SK-N-MC (cell line): Measurements from ENCODE around the gene MAT2A.
A peak's percentile ranks its signal among the peaks of the same experiment; 100 is the strongest.

Experiments used
- DNase-seq: peaks from one replicate; pipeline ENCODE4 v3.0.0-alpha.2; 2011; ENCODE audit warnings: low read depth, low spot score
- H3K27ac ChIP-seq: fragments of 200-600 bp; sonication (generic); 2 replicates; pipeline ENCODE4 v1.5.1; 2016; ENCODE audit warnings: mixed run types
- H3K36me3 ChIP-seq: fragments of 200-600 bp; sonication (generic); 2 replicates; pipeline ENCODE4 v1.6.1; 2017; ENCODE audit warnings: antibody characterized with exemption, low read length, mixed read lengths; ENCODE audit not compliant: insufficient read depth
- H3K4me3 ChIP-seq: fragments of 200-600 bp; sonication (generic); 2 replicates; pipeline ENCODE4 v1.5.1; 2016
- H3K9ac ChIP-seq: fragments of 200-600 bp; sonication (generic); 2 replicates; pipeline ENCODE4 v1.8.0; 2017; ENCODE audit warnings: mixed run types, mixed read lengths; ENCODE audit not compliant: insufficient read length
- H3K9me3 ChIP-seq: fragments of 200-600 bp; sonication (generic); 2 replicates; pipeline ENCODE4 v1.6.1; 2017; ENCODE audit warnings: low read depth, mild to moderate bottlenecking, antibody characterized with exemption, low read length, moderate library complexity, mixed read lengths
- EZH2 ChIP-seq: fragments of 200-600 bp; sonication (generic); IDR thresholded peaks from one replicate; pipeline ENCODE4 v1.6.1; 2017; ENCODE audit warnings: antibody characterized with exemption
- FOXP2 ChIP-seq: optimal IDR thresholded peaks from 2 replicates; pipeline ENCODE3; 2011; ENCODE audit warnings: mild to moderate bottlenecking, moderate library complexity; ENCODE audit not compliant: insufficient read depth; ENCODE audit errors: extremely low read length, control extremely low read depth
- POLR2AphosphoS5 ChIP-seq: IDR thresholded peaks from 2 replicates; pipeline ENCODE4 v1.6.1; 2012; ENCODE audit warnings: mild to moderate bottlenecking, low read depth, low read length, borderline replicate concordance

The MAT2A gene

GRCh38 chr2:85522090-85522647, 16.8 kb upstream of the MAT2A start:
- Histone ChIP-seq H3K4me3 (no peak overlapping the region), H3K27ac (no peak overlapping the region), H3K36me3 (no peaks in the 10 kb centered on the region), H3K9ac (no peak overlapping the region), H3K9me3 (no peaks in the 10 kb centered on the region)
- no peak for TF ChIP-seq POLR2AphosphoS5
- TF ChIP-seq FOXP2, result no peak
- no peak for TF ChIP-seq EZH2
- no peak for DNase-seq

GRCh38 chr2:85523062-85523902, 15.7 kb upstream of the MAT2A start:
- no peak overlapping the region for H3K9ac ChIP-seq
- H3K27ac ChIP-seq, result no peak overlapping the region

GRCh38 chr2:85523903-85524335, 15.0 kb upstream of the MAT2A start:
- H3K27ac ChIP-seq, result no peak overlapping the region; the same call in 1 of the 2 replicates
- TF ChIP-seq POLR2AphosphoS5, result no peak
- TF ChIP-seq EZH2, result no peak
- no peak for TF ChIP-seq FOXP2
- H3K9me3 ChIP-seq, result no peaks in the 10 kb centered on the region
- no peak for DNase-seq
- peak overlapping the region; percentile 6; the same call in 1 of the 2 replicates for H3K4me3 ChIP-seq
- no peak overlapping the region for H3K9ac ChIP-seq
- no peaks in the 10 kb centered on the region for H3K36me3 ChIP-seq

More at GRCh38 chr2:85523062-85523902, 15.7 kb upstream of the MAT2A start:
- TF ChIP-seq POLR2AphosphoS5, result no peak
- no peak overlapping the region for H3K4me3 ChIP-seq
- H3K9me3 ChIP-seq, result no peaks in the 10 kb centered on the region
- no peak for DNase-seq
- no peaks in the 10 kb centered on the region for H3K36me3 ChIP-seq

GRCh38 chr2:85524336-85524908, 14.5 kb upstream of the MAT2A start:
- no peak for DNase-seq
- peak overlapping the region; percentile 15; the same call in 1 of the 2 replicates for H3K27ac ChIP-seq
- H3K4me3 ChIP-seq, result peak overlapping the region; percentile 6; the same call in 1 of the 2 replicates

GRCh38 chr2:85525029-85525428, 13.9 kb upstream of the MAT2A start:
- H3K9me3 ChIP-seq, result no peaks in the 10 kb centered on the region
- no peak overlapping the region for H3K9ac ChIP-seq
- no peak overlapping the region for H3K27ac ChIP-seq
- no peak overlapping the region for H3K4me3 ChIP-seq
- TF ChIP-seq POLR2AphosphoS5 (no peak), FOXP2 (no peak), EZH2 (no peak)
- no peak for DNase-seq
- no peaks in the 10 kb centered on the region for H3K36me3 ChIP-seq

More at GRCh38 chr2:85524336-85524908, 14.5 kb upstream of the MAT2A start:
- Histone ChIP-seq H3K36me3 (no peaks in the 10 kb centered on the region), H3K9ac (no peak overlapping the region), H3K9me3 (no peaks in the 10 kb centered on the region)
- no peak for TF ChIP-seq FOXP2

GRCh38 chr2:85525567-85525966, 13.4 kb upstream of the MAT2A start:
- TF ChIP-seq FOXP2, result no peak
- no peak for TF ChIP-seq POLR2AphosphoS5
- no peak for TF ChIP-seq EZH2
- no peak for DNase-seq
- no peak overlapping the region for H3K27ac ChIP-seq

GRCh38 chr2:85527787-85528186, 11.2 kb upstream of the MAT2A start:
- H3K4me3 ChIP-seq, result no peak overlapping the region
- no peak overlapping the region for H3K27ac ChIP-seq
- H3K9me3 ChIP-seq, result no peaks in the 10 kb centered on the region
- no peaks in the 10 kb centered on the region for H3K36me3 ChIP-seq
- no peak for DNase-seq
- H3K9ac ChIP-seq, result no peak overlapping the region
- TF ChIP-seq EZH2, result no peak
- no peak for TF ChIP-seq POLR2AphosphoS5
- TF ChIP-seq FOXP2, result no peak

More at GRCh38 chr2:85525567-85525966, 13.4 kb upstream of the MAT2A start:
- H3K36me3 ChIP-seq, result no peaks in the 10 kb centered on the region
- no peak overlapping the region for H3K9ac ChIP-seq
- no peaks in the 10 kb centered on the region for H3K9me3 ChIP-seq
- no peak overlapping the region for H3K4me3 ChIP-seq

GRCh38 chr2:85528355-85528754, 10.6 kb upstream of the MAT2A start:
- Histone ChIP-seq H3K4me3 (no peak overlapping the region), H3K27ac (no peak overlapping the region), H3K9me3 (no peaks in the 10 kb centered on the region), H3K36me3 (no peaks in the 10 kb centered on the region), H3K9ac (no peak overlapping the region)
- TF ChIP-seq EZH2 (no peak), POLR2AphosphoS5 (no peak), FOXP2 (no peak)
- no peak for DNase-seq
